H1 (cell line): ENCODE results near the gene LRRTM3. TPM values are rescaled to one million over a fixed set of nuclear protein-coding genes. Genes with fewer than 3 reads are reported as not detected.

Experiments
- E2F6 ChIP-seq: IDR thresholded peaks from 2 replicates; pipeline ENCODE4 v1.6.1; 2012; ENCODE audit warnings: inconsistent platforms
- KDM4A ChIP-seq: IDR thresholded peaks from one replicate; pipeline ENCODE4 v1.7.1; 2012; ENCODE audit warnings: low read depth, mild to moderate bottlenecking, moderate library complexity, low read length, inconsistent platforms; ENCODE audit not compliant: severe bottlenecking
- POU5F1 ChIP-seq: IDR thresholded peaks from 2 replicates; pipeline ENCODE4 v1.6.1; 2011; ENCODE audit warnings: low read depth, mild to moderate bottlenecking, low read length, moderate library complexity
- RFX5 ChIP-seq: IDR thresholded peaks from 2 replicates; pipeline ENCODE4 v1.6.1; 2011; ENCODE audit warnings: low read depth, low read length, improper control_type of control experiment, borderline replicate concordance
- polyA plus RNA-seq, 7 experiments: library from polyadenylated mRNA; depleted of rRNA in 3 of 7; stranded (reverse) in 5 of 7; unstranded in 2 of 7; fragments of >200 nt in 5 of 7; fragments of 200-250 nt in 2 of 7; gene quantifications; 1 replicate in 5 of 7; 2 replicates in 1 of 7; 4 replicates in 1 of 7; pipeline versions ENCODE4 v1.2.1 to v1.2.3, GENCODE V29; 2011 to 2013; ENCODE audit warnings: missing spikeins in 2 of 7, mixed read lengths in 2 of 7
- total RNA-seq: library from RNA; stranded (reverse); fragmentation: NEBNext Ultra II Directional; extraction: Animal tissue kit (Norgen Biotek cat#: 25700); gene quantifications from 2 replicates; pipeline ENCODE4 v1.2.1, GENCODE V29; 2021

The LRRTM3 gene
- total and polyA plus RNA-seq, 2 of the 8 experiments (the other 6 are each of a cell fraction or from before 2014, with no cell fraction given) = 0.33 to 0.48 TPM

- TF ChIP-seq E2F6 = no peak
- TF ChIP-seq KDM4A = no peak
- TF ChIP-seq POU5F1 = no peak
- TF ChIP-seq RFX5 = no peak
These were observed 193.8 kb downstream of the LRRTM3 start (continued) for GRCh38 chr10:67119651-67120050.
